Osteoblast (primary cell): Measurements from ENCODE around the gene KRT80. TPM values are rescaled to one million over a fixed set of nuclear protein-coding genes. Genes with fewer than 3 reads are reported as not detected.

Experiments used
- DNase-seq: peaks from one replicate; pipeline ENCODE4 v3.0.0; 2011; ENCODE audit warnings: low spot score, mixed read lengths; ENCODE audit not compliant: insufficient read length; ENCODE audit errors: missing footprints
- H2AFZ ChIP-seq: 2 replicates; pipeline ENCODE4 v1.6.0; 2011; ENCODE audit warnings: mild to moderate bottlenecking, low read length
- H3K27ac ChIP-seq: 2 replicates; pipeline ENCODE4 v1.5.1; 2011; ENCODE audit warnings: mild to moderate bottlenecking, low read depth, low read length, moderate library complexity
- H3K27me3 ChIP-seq: 2 replicates; pipeline ENCODE4 v1.6.0; 2012; ENCODE audit warnings: mild to moderate bottlenecking, control low read depth, inconsistent platforms, low read length, moderate library complexity; ENCODE audit not compliant: insufficient read depth
- H3K36me3 ChIP-seq: 2 replicates; pipeline ENCODE4 v1.5.1; 2011; ENCODE audit warnings: mild to moderate bottlenecking, low read length, control low read depth, moderate library complexity; ENCODE audit not compliant: insufficient read depth
- H3K4me1 ChIP-seq: 2 replicates; pipeline ENCODE4 v1.5.1; 2011; ENCODE audit warnings: mild to moderate bottlenecking, low read length, control low read depth, moderate library complexity; ENCODE audit not compliant: insufficient read depth
- H3K4me2 ChIP-seq: 2 replicates; pipeline ENCODE4 v1.6.0; 2011; ENCODE audit warnings: mild to moderate bottlenecking, low read length; ENCODE audit not compliant: insufficient read depth
- H3K4me3 ChIP-seq: fragments of 200-600 bp; sonication (generic); 3 replicates; pipeline ENCODE4 v1.5.1; 2012; ENCODE audit warnings: mild to moderate bottlenecking, low read length, inconsistent platforms; ENCODE audit not compliant: insufficient read depth
- H3K79me2 ChIP-seq: 2 replicates; pipeline ENCODE4 v1.6.0; 2012; ENCODE audit warnings: mild to moderate bottlenecking, low read length, control low read depth, inconsistent platforms; ENCODE audit not compliant: insufficient read depth
- H3K9me3 ChIP-seq: 2 replicates; pipeline ENCODE4 v1.5.1; 2011; ENCODE audit warnings: low read depth, low read length, control low read depth
- H4K20me1 ChIP-seq: 2 replicates; pipeline ENCODE4 v1.6.0; 2012; ENCODE audit warnings: mild to moderate bottlenecking, low read length, control low read depth; ENCODE audit not compliant: insufficient read depth
- CTCF ChIP-seq: IDR thresholded peaks from 2 replicates; pipeline ENCODE4 v1.5.1; 2011; ENCODE audit warnings: mild to moderate bottlenecking, low read depth, low read length, moderate library complexity; ENCODE audit errors: extremely low read depth
- total RNA-seq: library from RNA; depleted of rRNA; stranded (reverse); fragments of >200 nt; gene quantifications from 2 replicates; pipeline ENCODE4 v1.2.3, GENCODE V29; 2012

KRT80 gene
- total RNA-seq, 1 donor: 0.72 TPM

- H3K4me3 ChIP-seq: no peak overlapping the region
- no peaks in the 10 kb centered on the region for H3K79me2 ChIP-seq
- TF ChIP-seq CTCF: no peak
- H3K27ac ChIP-seq: no peak overlapping the region
- H3K4me1 ChIP-seq: peaks cover 50% of the 10 kb centered on the region
- no peak overlapping the region for H3K4me2 ChIP-seq
- H4K20me1 ChIP-seq: no peaks in the 10 kb centered on the region
- H2AFZ ChIP-seq: no peak overlapping the region
- peak; percentile 65 for DNase-seq
- no peaks in the 10 kb centered on the region for H3K36me3 ChIP-seq
- no peaks in the 10 kb centered on the region for H3K9me3 ChIP-seq
- no peaks in the 10 kb centered on the region for H3K27me3 ChIP-seq
These were observed 47.3 kb upstream of the KRT80 start for GRCh38 chr12:52238916-52239646.

GRCh38 chr12:52238207-52238840 is 46.5 kb upstream of the KRT80 start:
- H3K4me2 ChIP-seq: peak overlapping the region; percentile 1
- no peak for TF ChIP-seq CTCF
- H3K27ac ChIP-seq: peak overlapping the region; percentile 63
- H2AFZ ChIP-seq: no peak overlapping the region
- H3K4me1 ChIP-seq: peaks cover 43% of the 10 kb centered on the region
- no peaks in the 10 kb centered on the region for H3K9me3 ChIP-seq
- H3K79me2 ChIP-seq: no peaks in the 10 kb centered on the region
- no peaks in the 10 kb centered on the region for H3K36me3 ChIP-seq
- H4K20me1 ChIP-seq: no peaks in the 10 kb centered on the region
- H3K27me3 ChIP-seq: no peaks in the 10 kb centered on the region
- H3K4me3 ChIP-seq: no peak overlapping the region
- no peak for DNase-seq

GRCh38 chr12:52236386-52237050 is 44.7 kb upstream of the KRT80 start:
- no peaks in the 10 kb centered on the region for H3K27me3 ChIP-seq
- TF ChIP-seq CTCF: no peak

DNA sequence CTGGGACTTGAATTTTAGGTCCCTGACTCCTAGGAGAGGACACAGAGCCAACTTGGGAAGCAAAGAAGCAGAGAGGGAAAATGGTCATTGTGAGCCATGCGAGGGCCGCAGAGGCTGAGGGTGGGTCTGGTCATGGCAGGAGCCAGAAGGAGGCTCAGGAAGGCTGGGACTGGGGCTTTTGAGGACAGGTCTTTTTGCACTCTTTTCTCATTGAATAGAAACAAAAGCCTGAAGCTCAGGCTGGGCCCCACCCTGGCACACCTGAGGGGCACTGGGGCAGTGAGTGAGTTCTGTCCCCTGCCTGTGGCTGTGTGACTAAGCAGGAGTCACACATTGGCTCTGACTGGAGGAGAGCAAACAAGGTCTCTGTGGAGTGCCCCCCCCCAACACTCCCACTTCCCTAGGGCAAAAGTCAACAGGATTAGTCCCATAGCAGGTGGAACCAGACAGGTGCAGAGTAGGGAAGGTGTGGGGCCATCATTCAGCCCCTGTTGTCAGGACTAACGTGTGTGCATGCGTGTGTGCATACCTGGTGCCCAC is 44.1 kb upstream of the KRT80 start:
- Histone ChIP-seq H3K4me2 (peak overlapping the region; percentile 35), H3K27me3 (no peaks in the 10 kb centered on the region), H3K9me3 (no peaks in the 10 kb centered on the region), H3K79me2 (no peaks in the 10 kb centered on the region), H4K20me1 (no peaks in the 10 kb centered on the region), H2AFZ (no peak overlapping the region), H3K27ac (no peak overlapping the region), H3K4me3 (no peak overlapping the region), H3K4me1 (peaks cover 47% of the 10 kb centered on the region), H3K36me3 (no peaks in the 10 kb centered on the region)
- no peak for TF ChIP-seq CTCF
- peak; percentile 32 for DNase-seq

More at GRCh38 chr12:52236386-52237050, 44.7 kb upstream of the KRT80 start:
- no peaks in the 10 kb centered on the region for H3K9me3 ChIP-seq
- no peaks in the 10 kb centered on the region for H3K79me2 ChIP-seq
- peaks cover 41% of the 10 kb centered on the region for H3K4me1 ChIP-seq
- H3K4me2 ChIP-seq: no peak overlapping the region
- H3K36me3 ChIP-seq: no peaks in the 10 kb centered on the region
- DNase-seq: peak; percentile 45
- no peaks in the 10 kb centered on the region for H4K20me1 ChIP-seq
- H3K4me3 ChIP-seq: no peak overlapping the region
- no peak overlapping the region for H3K27ac ChIP-seq
- H2AFZ ChIP-seq: no peak overlapping the region
